Kidney (tissue), 22 donors: ENCODE data around the gene ALDH1A3. TPM values are rescaled to one million over a fixed set of nuclear protein-coding genes. Genes with fewer than 3 reads are reported as not detected.

Source experiments
- DNase-seq, 5 donors: peaks; one replicate each; pipeline ENCODE4 v3.0.0-alpha.2; 2013 to 2020
- FAIRE-seq: peaks from 2 replicates; lab custom pipeline; 2012; peaks lifted over from hg19 to GRCh38; lab: Jason Lieb, UNC
- H3K27ac ChIP-seq, 2 donors: one replicate each; pipeline ENCODE4 v1.7.0; 2013; ENCODE audit warnings: low read depth in 2 of 2, low read length in 2 of 2, inconsistent platforms in 1 of 2
- H3K27me3 ChIP-seq: one replicate; pipeline ENCODE4 v1.7.1; 2013; ENCODE audit warnings: low read length, inconsistent platforms; ENCODE audit not compliant: control insufficient read depth, insufficient read depth
- H3K36me3 ChIP-seq, 3 donors: one replicate each; pipeline versions ENCODE4 v1.7.0 to v1.7.1; 2013; ENCODE audit warnings: low read length in 3 of 3, control low read depth in 1 of 3, inconsistent platforms in 1 of 3; ENCODE audit not compliant: insufficient read depth in 3 of 3, control insufficient read depth in 2 of 3
- H3K4me1 ChIP-seq, 3 donors: one replicate each; pipeline versions ENCODE4 v1.7.0 to v1.7.1; 2013; ENCODE audit warnings: low read length in 3 of 3, inconsistent platforms in 1 of 3, low read depth in 1 of 3; ENCODE audit not compliant: control insufficient read depth in 2 of 3, insufficient read depth in 2 of 3
- H3K4me3 ChIP-seq, 3 donors: one replicate each; pipeline versions ENCODE4 v1.7.0 to v1.8.1; 2013; ENCODE audit warnings: low read length in 3 of 3, control low read depth in 1 of 3, inconsistent platforms in 1 of 3
- H3K9ac ChIP-seq, 3 donors: one replicate each; pipeline versions ENCODE4 v1.7.0 to v1.7.1; 2013; ENCODE audit warnings: low read length in 3 of 3, control low read depth in 1 of 3, inconsistent platforms in 1 of 3
- H3K9me3 ChIP-seq, 3 donors: one replicate each; pipeline versions ENCODE4 v1.7.0 to v1.7.1; 2013; ENCODE audit warnings: low read length in 3 of 3, control low read depth in 1 of 3, inconsistent platforms in 1 of 3; ENCODE audit not compliant: control insufficient read depth in 2 of 3, insufficient read depth in 1 of 3
- intact Hi-C: fragments of 100-400 bp; cut with DNase I; formaldehyde crosslinking; loops from one replicate; pipeline ENCODE4 v1.11.1; 2022
- long read RNA-seq, 10 donors: library from polyadenylated mRNA in 1 of 10; unstranded in 1 of 10; transcript quantifications; one replicate each; pipeline ENCODE4 v2.0.0 and lab custom pipeline, GENCODE V29; 2021 to 2026
- polyA plus RNA-seq: library from polyadenylated mRNA; stranded (reverse); fragments of 350-450 nt; fragmentation: Illumina TruSeq; extraction: RNeasy Lipid Tissue Mini Kit (QIAGEN cat#74804); gene quantifications from one replicate; pipeline ENCODE4 v1.2.3, GENCODE V29; 2014; ENCODE audit warnings: low read depth, low replicate concordance; ENCODE audit not compliant: insufficient read depth
- total RNA-seq: library from RNA; stranded (reverse); fragmentation: NEBNext Ultra II Directional; extraction: Animal tissue kit (Norgen Biotek cat#: 25700); gene quantifications from one replicate; pipeline ENCODE4 v1.2.1, GENCODE V29; 2021
- TF ChIP-seq, protein P1 (sequence below): IDR thresholded peaks from 3 replicates; pipeline ENCODE4 v1.5.1; 2012; ENCODE audit warnings: mild to moderate bottlenecking, moderate library complexity, borderline replicate concordance; ENCODE audit not compliant: insufficient read depth; ENCODE audit errors: extremely low read depth
- donor health status: control.
- donor health status: control.
- donor health status: control.
- donor health status: control.
- donor health status: control.
- donor health status: DM: yes; HTN: yes; CAD: no.
- donor health status: Normal renal cell carcinoma (clear cell type).

Gene ALDH1A3
- total RNA-seq: 19.6 TPM
- polyA plus RNA-seq: 5.4 TPM
- long read RNA-seq, donor 1, partial matches to known transcripts: 0 of 1 reads
- long read RNA-seq, donor 1, other reads (novel, unspliced or antisense): 0 of 1 reads
- long read RNA-seq, donor 2: 0 reads
- long read RNA-seq, donor 3, partial matches to known transcripts: 0 of 1 reads
- long read RNA-seq, donor 3, other reads (novel, unspliced or antisense): 0 of 1 reads
- long read RNA-seq, donor 4, partial matches to known transcripts: 0 of 1 reads
- long read RNA-seq, donor 4, other reads (novel, unspliced or antisense): 0 of 1 reads
- long read RNA-seq, donor 5: 0 reads
- long read RNA-seq, donor 6, partial matches to known transcripts: 0 of 1 reads
- long read RNA-seq, donor 6, other reads (novel, unspliced or antisense): 0 of 1 reads
- long read RNA-seq, donor 7, transcript ALDH1A3-201 (13 exons, 3,924 nt): major isoform, 21 of 22 reads
- long read RNA-seq, donor 7, partial matches to known transcripts: 1 of 22 reads
- long read RNA-seq, donor 7, other reads (novel, unspliced or antisense): 0 of 22 reads
- long read RNA-seq, donor 8: 0 reads
- long read RNA-seq, donor 9: 0 reads
- long read RNA-seq, donor 10: 0 reads

DNA sequence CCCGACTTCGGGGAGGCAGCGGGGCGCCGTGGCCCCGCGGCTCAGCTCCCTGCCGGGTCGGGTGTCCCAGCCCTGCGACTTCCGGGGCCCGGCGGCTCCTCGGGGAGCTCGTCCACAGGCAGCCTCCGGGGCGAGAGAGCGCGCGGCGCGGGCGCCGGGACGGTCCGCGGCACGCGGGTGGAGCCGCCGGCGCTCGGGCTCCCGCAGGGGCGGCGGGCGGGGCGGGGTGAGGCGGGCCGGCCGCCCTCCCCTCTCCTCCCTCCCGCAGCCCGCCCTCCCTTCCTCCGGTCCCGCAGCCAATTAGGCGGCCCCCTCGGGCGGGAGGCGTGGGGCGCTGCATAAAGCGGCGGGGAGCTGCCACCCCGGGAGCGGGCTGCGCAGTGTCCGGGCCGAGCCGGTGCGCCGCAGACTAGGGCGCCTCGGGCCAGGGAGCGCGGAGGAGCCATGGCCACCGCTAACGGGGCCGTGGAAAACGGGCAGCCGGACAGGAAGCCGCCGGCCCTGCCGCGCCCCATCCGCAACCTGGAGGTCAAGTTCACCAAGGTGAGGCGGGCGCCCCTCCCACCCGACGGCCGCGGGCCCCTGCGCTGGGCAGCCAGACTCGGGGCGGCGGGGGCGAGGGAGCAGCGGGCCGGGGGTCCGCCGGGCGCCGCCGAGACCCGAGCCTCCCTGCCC lies at the start of gene ALDH1A3:
Gene ALDH1A3 (plus strand): TSS at position 368 of the 675 bp plus-strand sequence. CDS start 77 bp downstream, at position 445.
- no peak within 1 kb of the TSS for H3K27ac ChIP-seq
- TF ChIP-seq, protein P1, sequence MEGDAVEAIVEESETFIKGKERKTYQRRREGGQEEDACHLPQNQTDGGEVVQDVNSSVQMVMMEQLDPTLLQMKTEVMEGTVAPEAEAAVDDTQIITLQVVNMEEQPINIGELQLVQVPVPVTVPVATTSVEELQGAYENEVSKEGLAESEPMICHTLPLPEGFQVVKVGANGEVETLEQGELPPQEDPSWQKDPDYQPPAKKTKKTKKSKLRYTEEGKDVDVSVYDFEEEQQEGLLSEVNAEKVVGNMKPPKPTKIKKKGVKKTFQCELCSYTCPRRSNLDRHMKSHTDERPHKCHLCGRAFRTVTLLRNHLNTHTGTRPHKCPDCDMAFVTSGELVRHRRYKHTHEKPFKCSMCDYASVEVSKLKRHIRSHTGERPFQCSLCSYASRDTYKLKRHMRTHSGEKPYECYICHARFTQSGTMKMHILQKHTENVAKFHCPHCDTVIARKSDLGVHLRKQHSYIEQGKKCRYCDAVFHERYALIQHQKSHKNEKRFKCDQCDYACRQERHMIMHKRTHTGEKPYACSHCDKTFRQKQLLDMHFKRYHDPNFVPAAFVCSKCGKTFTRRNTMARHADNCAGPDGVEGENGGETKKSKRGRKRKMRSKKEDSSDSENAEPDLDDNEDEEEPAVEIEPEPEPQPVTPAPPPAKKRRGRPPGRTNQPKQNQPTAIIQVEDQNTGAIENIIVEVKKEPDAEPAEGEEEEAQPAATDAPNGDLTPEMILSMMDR: no peak
- H3K4me3 ChIP-seq: peak within 1 kb of the TSS in 1 of 3 donors; percentile 25
- no peaks in the 10 kb centered on the region for H3K36me3 ChIP-seq
- no peaks in the 10 kb centered on the region for H3K9me3 ChIP-seq
- DNase-seq: peak in 2 of 5 donors; percentile 61 to 79
- FAIRE-seq: no peak
- H3K27me3 ChIP-seq: peaks cover 12% of the 10 kb centered on the region
- intact Hi-C loops: loop anchor here (10.0 kb wide), 1 partner anchor 245 kb away; no protein-coding TSS in a partner anchor
- no peaks in the 10 kb centered on the region for H3K4me1 ChIP-seq
- no peak within 1 kb of the TSS for H3K9ac ChIP-seq

GRCh38 chr15:100831467-100831866 lies 48.2 kb upstream of the ALDH1A3 start:
- no peaks in the 10 kb centered on the region for H3K27me3 ChIP-seq
- peak in 2 of 5 donors; percentile 40 to 46 for DNase-seq
- intact Hi-C loops: no loop called here
- no peak overlapping the region for H3K27ac ChIP-seq
- no peaks in the 10 kb centered on the region for H3K9me3 ChIP-seq
- peaks cover 0 to 2% (median 0%) of the 10 kb centered on the region in 3 donors for H3K4me1 ChIP-seq
- H3K36me3 ChIP-seq: no peaks in the 10 kb centered on the region
- TF ChIP-seq, protein P1: no peak
- H3K4me3 ChIP-seq: no peak overlapping the region
- no peak overlapping the region for H3K9ac ChIP-seq
- FAIRE-seq: no peak

DNA sequence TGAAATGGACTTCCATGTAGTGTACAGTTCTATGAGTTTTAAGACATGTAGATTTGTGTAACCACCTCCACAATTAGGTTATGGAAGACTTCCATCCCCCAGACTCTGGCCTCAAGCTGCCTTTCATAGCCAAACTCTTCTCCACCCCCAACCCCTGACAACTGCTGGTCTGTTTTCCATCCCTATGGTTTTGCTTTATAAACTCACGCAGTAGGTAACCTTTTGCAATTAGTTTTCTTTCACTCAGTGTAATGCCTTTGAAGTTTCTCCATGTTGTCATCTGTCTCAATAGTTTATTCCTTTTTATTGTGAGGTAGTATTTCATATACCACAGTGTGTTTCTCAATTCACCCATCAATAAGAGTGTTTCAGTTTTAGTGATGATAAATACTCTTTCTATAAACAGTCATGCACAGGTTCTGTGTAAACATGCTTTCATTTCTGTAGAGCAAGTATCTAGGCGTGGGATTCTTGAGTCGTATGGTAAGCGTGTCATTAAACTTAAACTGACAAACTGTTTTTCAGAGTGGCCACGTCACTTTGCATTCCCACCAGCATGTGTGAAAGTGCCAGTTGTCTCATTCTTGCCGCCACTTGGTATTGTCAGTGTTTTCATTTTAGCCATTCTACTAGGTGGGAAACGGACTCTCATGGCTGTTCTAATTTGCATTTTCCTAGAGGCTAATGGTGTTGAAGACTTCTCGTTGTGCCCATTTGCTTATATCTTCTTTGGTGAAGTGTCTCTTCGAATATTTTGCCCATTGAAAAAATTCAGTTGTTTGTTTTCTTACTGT lies 47.3 kb upstream of the ALDH1A3 start:
- DNase-seq (no peak), FAIRE-seq (no peak)
- Histone ChIP-seq H3K4me1 (peaks cover 0 to 2% (median 0%) of the 10 kb centered on the region in 3 donors), H3K4me3 (no peak overlapping the region), H3K36me3 (no peaks in the 10 kb centered on the region), H3K27ac (no peak overlapping the region), H3K9me3 (no peaks in the 10 kb centered on the region), H3K9ac (no peak overlapping the region), H3K27me3 (no peaks in the 10 kb centered on the region)
- TF ChIP-seq, protein P1: no peak
- intact Hi-C loops: no loop called here
